Right lobe of liver (tissue), 6 donors: ENCODE measurements around the gene SPRR1A. TPM values are rescaled to one million over a fixed set of nuclear protein-coding genes. Genes with fewer than 3 reads are reported as not detected.

ENCODE experiments used
- ATAC-seq, 4 donors: fragments of 200-7000 bp; cut with Tn5 transposase; one replicate each; pipeline ENCODE4 v1.9.1; 2020; ENCODE audit warnings: mild to moderate bottlenecking in 4 of 4, moderate library complexity in 4 of 4
- DNase-seq, 3 donors: peaks; one replicate each; pipeline ENCODE4 v3.0.0-alpha.2; 2020
- H3K27ac ChIP-seq, 3 donors: fragments of 200-600 bp; one replicate each; pipeline ENCODE4 v1.8.0; 2022
- H3K27me3 ChIP-seq, 2 donors: fragments of 200-600 bp; one replicate each; pipeline ENCODE4 v1.8.0; 2022
- H3K36me3 ChIP-seq, 4 donors: fragments of 200-600 bp; sonication (generic) in 1 of 4; one replicate each; pipeline versions ENCODE4 v1.5.1 to v1.8.0; 2017 to 2022; ENCODE audit warnings: control low read depth in 1 of 4
- H3K4me1 ChIP-seq, 4 donors: fragments of 200-600 bp; sonication (generic) in 1 of 4; one replicate each; pipeline versions ENCODE4 v1.5.1 to v1.8.0; 2017 to 2022; ENCODE audit warnings: control low read depth in 1 of 4
- H3K4me3 ChIP-seq, 3 donors: fragments of 200-600 bp; one replicate each; pipeline ENCODE4 v1.8.0; 2022
- H3K9me3 ChIP-seq, 4 donors: fragments of 200-600 bp; sonication (generic) in 1 of 4; one replicate each; pipeline versions ENCODE4 v1.5.1 to v1.8.0; 2017 to 2022; ENCODE audit warnings: control low read depth in 1 of 4
- POLR2A ChIP-seq: fragments of 450-650 bp; IDR thresholded peaks from one replicate; pipeline ENCODE4 v1.6.1; 2017; ENCODE audit warnings: antibody characterized with exemption, mild to moderate bottlenecking
- WGBS: methylation state at CpG from one replicate; pipeline ENCODE4 v1.1.6; 2018; ENCODE audit warnings: low coverage, low lambda C conversion rate; ENCODE audit not compliant: insufficient coverage; ENCODE audit errors: missing lambda C conversion rate; 5-methylcytosine and 5-hydroxymethylcytosine counted together
- intact Hi-C, 2 donors: fragments of 100-400 bp; cut with DNase I; formaldehyde crosslinking; loops; one replicate each; pipeline versions ENCODE4 v1.11.2 to v1.14.1; 2022
- total RNA-seq, 6 experiments: library from RNA; depleted of rRNA in 2 of 6; stranded (reverse); fragments of >200 nt in 2 of 6; fragmentation: NEBNext Ultra II Directional in 3 of 6; extraction: Animal tissue kit (Norgen Biotek cat#: 25700) in 3 of 6; gene quantifications; one replicate each; pipeline versions ENCODE4 v1.1.0 to v1.2.4, GENCODE V29; 2016 to 2023
- TF ChIP-seq, protein P1 (sequence below), 4 donors: fragments of 200-600 bp in 3 of 4; fragments of 450-650 bp in 1 of 4; IDR thresholded peaks; one replicate each; pipeline versions ENCODE4 v1.5.1 to v1.8.0; 2016 to 2022; ENCODE audit warnings: antibody characterized with exemption in 4 of 4, mild to moderate bottlenecking in 2 of 4
- donor health status: DM: no; HTN: yes; CAD: no.
- donor health status: DM: no; HTN: no; CAD: no.
- donor health status: DM: no; HTN: no; CAD: no.
- donor health status: DM: no; HTN: yes; CAD: no.
- donor health status: DM: no; HTN: yes; CAD: no.

Gene SPRR1A
- total RNA-seq, 6 experiments from 2014 or later = not detected

DNA sequence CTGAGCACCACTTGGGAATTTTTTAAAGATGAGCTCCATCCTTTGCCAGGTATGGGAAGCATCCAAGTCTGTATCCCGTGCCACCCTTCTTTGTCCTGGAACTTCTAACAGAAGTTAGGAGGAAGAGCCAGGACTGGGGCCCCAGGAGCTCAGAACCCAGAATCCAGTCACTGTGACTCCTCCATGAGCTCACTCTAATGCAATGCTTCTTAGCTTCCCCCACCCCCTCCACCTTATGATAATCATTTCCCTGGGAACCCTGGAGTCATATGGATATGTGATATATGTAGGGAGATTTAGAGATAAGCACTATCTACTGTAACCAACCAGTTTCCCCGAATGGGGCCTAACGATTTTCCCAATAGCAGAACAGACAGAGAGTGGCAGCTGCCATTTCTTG lies 37.6 kb upstream of the SPRR1A start:
- intact Hi-C loops = no loop called here
- ATAC-seq = no peak
- no peak for TF ChIP-seq POLR2A
- TF ChIP-seq, protein P1, sequence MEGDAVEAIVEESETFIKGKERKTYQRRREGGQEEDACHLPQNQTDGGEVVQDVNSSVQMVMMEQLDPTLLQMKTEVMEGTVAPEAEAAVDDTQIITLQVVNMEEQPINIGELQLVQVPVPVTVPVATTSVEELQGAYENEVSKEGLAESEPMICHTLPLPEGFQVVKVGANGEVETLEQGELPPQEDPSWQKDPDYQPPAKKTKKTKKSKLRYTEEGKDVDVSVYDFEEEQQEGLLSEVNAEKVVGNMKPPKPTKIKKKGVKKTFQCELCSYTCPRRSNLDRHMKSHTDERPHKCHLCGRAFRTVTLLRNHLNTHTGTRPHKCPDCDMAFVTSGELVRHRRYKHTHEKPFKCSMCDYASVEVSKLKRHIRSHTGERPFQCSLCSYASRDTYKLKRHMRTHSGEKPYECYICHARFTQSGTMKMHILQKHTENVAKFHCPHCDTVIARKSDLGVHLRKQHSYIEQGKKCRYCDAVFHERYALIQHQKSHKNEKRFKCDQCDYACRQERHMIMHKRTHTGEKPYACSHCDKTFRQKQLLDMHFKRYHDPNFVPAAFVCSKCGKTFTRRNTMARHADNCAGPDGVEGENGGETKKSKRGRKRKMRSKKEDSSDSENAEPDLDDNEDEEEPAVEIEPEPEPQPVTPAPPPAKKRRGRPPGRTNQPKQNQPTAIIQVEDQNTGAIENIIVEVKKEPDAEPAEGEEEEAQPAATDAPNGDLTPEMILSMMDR (IDR thresholded peaks at IDR 0.05) = no peak
- no peak overlapping the region for H3K4me3 ChIP-seq
- WGBS = 54% methylated on average over 3 of the region's 3 CpGs
- no peaks in the 10 kb centered on the region for H3K27me3 ChIP-seq
- no peak overlapping the region for H3K27ac ChIP-seq
- peaks cover 0 to 11% (median under 1%) of the 10 kb centered on the region in 4 donors for H3K4me1 ChIP-seq
- no peaks in the 10 kb centered on the region for H3K9me3 ChIP-seq
- no peak for DNase-seq
- H3K36me3 ChIP-seq = no peaks in the 10 kb centered on the region

DNA sequence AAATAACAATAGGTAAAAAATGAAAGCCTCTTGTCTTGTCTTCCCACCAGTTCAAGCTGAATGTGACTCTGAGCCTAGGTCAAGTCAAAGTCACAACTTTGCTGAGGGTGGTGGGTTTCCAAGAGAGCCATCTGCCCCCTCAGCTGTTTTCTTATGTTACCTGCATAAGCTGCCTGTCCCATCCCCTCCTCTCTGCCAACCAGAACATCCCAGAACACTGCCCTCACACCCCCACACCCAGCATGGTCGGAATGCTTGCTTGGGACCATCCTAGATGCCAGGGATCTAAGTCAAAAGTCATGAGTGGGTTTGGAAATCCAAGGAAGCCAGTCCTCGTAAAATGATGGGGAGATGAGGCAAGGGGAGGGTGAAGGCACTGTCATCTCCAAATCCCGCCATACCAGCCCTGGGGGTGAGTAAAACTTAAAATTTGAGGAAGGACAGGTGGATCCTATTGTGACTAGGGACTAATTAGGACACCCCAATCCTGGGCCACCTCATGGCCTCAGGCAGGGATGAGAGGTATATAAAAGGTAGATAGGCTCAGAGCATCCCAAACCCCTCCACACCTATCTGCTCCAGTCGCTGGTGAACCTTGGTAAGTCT lies 37.1 kb upstream of the SPRR1A start, which contains the start of gene SPRR5:
TSS of gene SPRR5 (plus strand) at position 556 of the 606 bp plus-strand sequence. CDS start 1,349 bp downstream, outside the sequence.
- ATAC-seq = no peak
- no peaks in the 10 kb centered on the region for H3K27me3 ChIP-seq

DNA sequence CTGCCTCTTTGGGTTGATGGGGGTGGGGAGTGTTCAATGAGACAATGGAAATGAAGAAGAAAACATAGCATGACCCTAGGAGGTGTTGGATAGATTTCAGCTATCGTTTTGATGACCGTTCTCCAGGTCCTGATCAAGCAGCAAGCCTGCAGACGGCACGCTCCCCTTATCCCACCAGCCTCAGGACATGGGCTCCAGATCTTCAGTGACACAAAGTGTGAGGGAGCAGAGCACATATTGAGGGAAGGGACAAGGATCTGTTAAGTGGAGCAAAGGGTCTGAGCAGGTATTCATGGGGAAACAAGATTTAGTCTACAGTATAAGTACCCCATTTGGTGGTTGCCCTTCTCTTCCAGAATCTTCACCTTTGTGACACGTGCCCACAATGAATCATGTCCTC lies 32.2 kb upstream of the SPRR1A start:
- H3K27me3 ChIP-seq = no peaks in the 10 kb centered on the region
- no peaks in the 10 kb centered on the region for H3K36me3 ChIP-seq
- H3K4me1 ChIP-seq = no peaks in the 10 kb centered on the region
- intact Hi-C loops = no loop called here
- WGBS = 55% methylated on average over 3 of the region's 5 CpGs
- ATAC-seq = no peak
- H3K4me3 ChIP-seq = no peak overlapping the region
- TF ChIP-seq, protein P1 (IDR thresholded peaks at IDR 0.05) = no peak
- no peak for TF ChIP-seq POLR2A
- no peaks in the 10 kb centered on the region for H3K9me3 ChIP-seq
- DNase-seq = no peak
- no peak overlapping the region for H3K27ac ChIP-seq

More for the DNA sequence above, 37.1 kb upstream of the SPRR1A start, which contains the start of gene SPRR5:
- Histone ChIP-seq H3K9me3 (no peaks in the 10 kb centered on the region), H3K36me3 (no peaks in the 10 kb centered on the region), H3K4me1 (peaks cover 0 to 9% (median 0%) of the 10 kb centered on the region in 4 donors), H3K27ac (no peak within 1 kb of the TSS), H3K4me3 (no peak within 1 kb of the TSS)
- DNase-seq = no peak
- intact Hi-C loops = no loop called here
- WGBS = 51% methylated on average over 4 of the region's 4 CpGs
- TF ChIP-seq POLR2A = no peak
- TF ChIP-seq, protein P1 (IDR thresholded peaks at IDR 0.05) = no peak

DNA sequence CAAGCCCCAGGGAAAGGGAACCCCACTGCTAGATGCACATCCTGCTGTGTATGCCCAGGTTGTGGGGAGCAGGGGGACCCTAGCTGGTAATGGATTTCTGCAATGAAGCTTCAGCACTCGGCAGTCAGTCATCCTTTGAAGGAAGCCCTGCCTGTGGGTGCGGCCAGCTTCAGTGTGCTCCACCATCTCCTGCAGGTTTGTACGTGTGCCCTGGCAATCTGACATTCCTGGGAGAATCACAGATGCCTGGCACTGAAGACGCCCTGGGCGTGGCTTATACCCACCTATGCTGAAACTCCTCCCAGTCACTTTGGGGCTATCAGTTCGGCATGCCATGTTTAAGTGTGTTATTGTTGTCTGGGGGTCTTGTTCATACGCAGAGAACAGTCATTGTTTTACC lies 30.1 kb upstream of the SPRR1A start:
- no peak overlapping the region for H3K4me3 ChIP-seq
- H3K27me3 ChIP-seq = no peaks in the 10 kb centered on the region
- H3K9me3 ChIP-seq = no peaks in the 10 kb centered on the region
- no peaks in the 10 kb centered on the region for H3K4me1 ChIP-seq
- no peak overlapping the region for H3K27ac ChIP-seq
- 50% methylated on average over 4 of the region's 7 CpGs for WGBS
- intact Hi-C loops = no loop called here
- DNase-seq (no peak), ATAC-seq (no peak)
- TF ChIP-seq, protein P1 (IDR thresholded peaks at IDR 0.05) = no peak
- TF ChIP-seq POLR2A = no peak
- H3K36me3 ChIP-seq = no peaks in the 10 kb centered on the region
